MM.1S (cell line): ENCODE data around the gene DHRS7.

ENCODE experiments used
- DNase-seq: peaks from one replicate; pipeline ENCODE4 v3.0.0-alpha.2; 2015
- H2AFZ ChIP-seq: fragments of 300-600 bp; sonication (generic); 2 replicates; pipeline ENCODE4 v1.6.0; 2016; ENCODE audit warnings: antibody characterized with exemption, low read length
- H3F3A ChIP-seq: fragments of 300-600 bp; sonication (generic); 2 replicates; pipeline ENCODE4 v1.6.1; 2016; ENCODE audit warnings: mild to moderate bottlenecking, antibody characterized with exemption, low read length, moderate library complexity, mixed read lengths; ENCODE audit not compliant: insufficient read depth
- H3K27ac ChIP-seq: fragments of 300-600 bp; sonication (generic); 2 replicates; pipeline ENCODE4 v1.5.1; 2016; ENCODE audit warnings: mild to moderate bottlenecking, low read length
- H3K27me3 ChIP-seq: fragments of 300-600 bp; sonication (generic); replicated peaks from 2 replicates; pipeline ENCODE4 v1.6.0; 2016; ENCODE audit warnings: low read length; ENCODE audit not compliant: insufficient read depth
- H3K36me3 ChIP-seq: fragments of 300-600 bp; sonication (generic); replicated peaks from 2 replicates; pipeline ENCODE4 v1.6.1; 2016; ENCODE audit warnings: mild to moderate bottlenecking, low read length, mixed read lengths; ENCODE audit not compliant: insufficient read depth
- H3K4me1 ChIP-seq: fragments of 300-600 bp; sonication (generic); 2 replicates; pipeline ENCODE4 v1.6.1; 2016; ENCODE audit warnings: low read length, mixed read lengths
- H3K4me2 ChIP-seq: fragments of 300-600 bp; sonication (generic); 2 replicates; pipeline ENCODE4 v1.6.0; 2016; ENCODE audit warnings: low read depth, low read length
- H3K4me3 ChIP-seq: fragments of 300-600 bp; sonication (generic); 2 replicates; pipeline ENCODE4 v1.5.1; 2016; ENCODE audit warnings: low read length, mixed read lengths
- H3K79me2 ChIP-seq: fragments of 300-600 bp; sonication (generic); 2 replicates; pipeline ENCODE4 v1.6.1; 2016; ENCODE audit warnings: mixed run types, low read length, mixed read lengths
- H3K9ac ChIP-seq: fragments of 300-600 bp; sonication (generic); 2 replicates; pipeline ENCODE4 v1.6.1; 2016; ENCODE audit warnings: low read length, mixed read lengths
- H3K9me2 ChIP-seq: fragments of 300-600 bp; sonication (generic); replicated peaks from 2 replicates; pipeline ENCODE4 v1.6.1; 2016; ENCODE audit warnings: mild to moderate bottlenecking, low read length, mixed read lengths; ENCODE audit not compliant: insufficient read depth
- H3K9me3 ChIP-seq: fragments of 300-600 bp; sonication (generic); replicated peaks from 2 replicates; pipeline ENCODE4 v1.6.1; 2016; ENCODE audit warnings: mild to moderate bottlenecking, low read length, mixed read lengths; ENCODE audit not compliant: insufficient read depth
- H4K20me1 ChIP-seq: fragments of 300-600 bp; sonication (generic); 2 replicates; pipeline ENCODE4 v1.6.1; 2016; ENCODE audit warnings: mild to moderate bottlenecking, low read length, moderate library complexity, mixed read lengths; ENCODE audit not compliant: insufficient read depth
- CTCF ChIP-seq: fragments of 300-600 bp; sonication (generic); IDR thresholded peaks from 2 replicates; pipeline ENCODE4 v1.5.1; 2016; ENCODE audit warnings: antibody characterized with exemption, low read length, mixed read lengths
- EZH2 ChIP-seq: fragments of 300-600 bp; sonication (generic); optimal IDR thresholded peaks from 2 replicates; pipeline ENCODE3; 2017; ENCODE audit warnings: low read depth, mild to moderate bottlenecking, antibody characterized with exemption, low read length, mixed read lengths
- EZH2phosphoT487 ChIP-seq: fragments of 300-600 bp; sonication (generic); IDR thresholded peaks from 2 replicates; pipeline ENCODE4 v1.6.1; 2018; ENCODE audit warnings: antibody characterized with exemption, low read length

The DHRS7 gene

GRCh38 chr14:60184146-60184904 lies 19.1 kb upstream of the DHRS7 start:
- TF ChIP-seq CTCF (peak; percentile 53), EZH2phosphoT487 (no peak), EZH2 (no peak)
- no peaks in the 10 kb centered on the region; the same call in 1 of the 2 replicates for H3K4me1 ChIP-seq
- H3F3A ChIP-seq: no peaks in the 10 kb centered on the region
- H3K27ac ChIP-seq: no peak overlapping the region
- H3K9me3 ChIP-seq: no peaks in the 10 kb centered on the region
- H3K4me2 ChIP-seq: peak overlapping the region; percentile 65; the same call in 1 of the 2 replicates
- H3K36me3 ChIP-seq: no peaks in the 10 kb centered on the region
- no peaks in the 10 kb centered on the region for H3K27me3 ChIP-seq
- peak overlapping the region; percentile 56 for H3K4me3 ChIP-seq
- peak overlapping the region; percentile 33; the same call in 1 of the 2 replicates for H3K9ac ChIP-seq
- H3K9me2 ChIP-seq: no peaks in the 10 kb centered on the region
- no peaks in the 10 kb centered on the region for H4K20me1 ChIP-seq
- peak; percentile 56 for DNase-seq
- peak overlapping the region; percentile 84 for H2AFZ ChIP-seq
- no peaks in the 10 kb centered on the region for H3K79me2 ChIP-seq

GRCh38 chr14:60183741-60184140 lies 18.5 kb upstream of the DHRS7 start:
- DNase-seq: peak; percentile 31
- H3K27me3 ChIP-seq: no peaks in the 10 kb centered on the region
- no peaks in the 10 kb centered on the region for H3K79me2 ChIP-seq
- H3K9me3 ChIP-seq: no peaks in the 10 kb centered on the region
- TF ChIP-seq CTCF (no peak), EZH2 (no peak), EZH2phosphoT487 (no peak)
- H3K36me3 ChIP-seq: no peaks in the 10 kb centered on the region
- H3K9me2 ChIP-seq: no peaks in the 10 kb centered on the region
- H2AFZ ChIP-seq: peak overlapping the region; percentile 84
- H3K9ac ChIP-seq: peak overlapping the region; percentile 33; the same call in 1 of the 2 replicates
- no peak overlapping the region for H3K27ac ChIP-seq
- H3K4me2 ChIP-seq: peak overlapping the region; percentile 65; the same call in 1 of the 2 replicates
- no peaks in the 10 kb centered on the region for H4K20me1 ChIP-seq
- H3K4me1 ChIP-seq: no peaks in the 10 kb centered on the region; the same call in 1 of the 2 replicates
- H3F3A ChIP-seq: no peaks in the 10 kb centered on the region
- peak overlapping the region; percentile 56 for H3K4me3 ChIP-seq

GRCh38 chr14:60183138-60183537 lies 17.9 kb upstream of the DHRS7 start:
- Histone ChIP-seq H3K79me2 (no peaks in the 10 kb centered on the region), H3K27ac (no peak overlapping the region), H3K36me3 (no peaks in the 10 kb centered on the region), H3F3A (no peaks in the 10 kb centered on the region), H3K9me3 (no peaks in the 10 kb centered on the region), H3K27me3 (no peaks in the 10 kb centered on the region), H4K20me1 (no peaks in the 10 kb centered on the region), H3K4me3 (no peak overlapping the region), H3K4me2 (no peak overlapping the region), H2AFZ (0 out of 2 replicates have a peak overlapping the region, but pooled peaks have one; percentile 84), H3K9me2 (no peaks in the 10 kb centered on the region), H3K9ac (no peak overlapping the region), H3K4me1 (no peaks in the 10 kb centered on the region; the same call in 1 of the 2 replicates)
- no peak for DNase-seq
- TF ChIP-seq CTCF: no peak
- no peak for TF ChIP-seq EZH2phosphoT487
- no peak for TF ChIP-seq EZH2
